ENCODE data around the gene PRKCH. TPM values are rescaled to one million over a fixed set of nuclear protein-coding genes. Genes with fewer than 3 reads are reported as not detected.

The PRKCH gene
- total RNA-seq, 4 donors from 2014 or later: 34.5 to 51.3 (median 45.0) TPM

- H3K9me3 ChIP-seq: no peaks in the 10 kb centered on the region
- no peaks in the 10 kb centered on the region for H3K27me3 ChIP-seq
- H3K27ac ChIP-seq: no peak overlapping the region
- no peaks in the 10 kb centered on the region for H3K36me3 ChIP-seq
- H3K4me1 ChIP-seq: peaks cover 0 to 8% (median 0%) of the 10 kb centered on the region in 3 donors
- 28 to 36% methylated on average over 3 of the region's 3 CpGs for WGBS, 2 donors
- no peak overlapping the region for H3K4me3 ChIP-seq
- TF ChIP-seq CTCF (IDR thresholded peaks at IDR 0.05): no peak
- TF ChIP-seq POLR2A (IDR thresholded peaks at IDR 0.05): no peak
- intact Hi-C loops (cut with DNase I): loop anchor here (10.0 kb wide), 2 partner anchors 159 to 539 kb away; no protein-coding TSS in a partner anchor
- DNase-seq: no peak
Observed at GRCh38 chr14:61296151-61296550, 25.2 kb upstream of the PRKCH start.

- H3K27me3 ChIP-seq: no peaks in the 10 kb centered on the region
- intact Hi-C loops (cut with DNase I): loop anchor here (10.0 kb wide), 2 partner anchors 158 to 538 kb away; no protein-coding TSS in a partner anchor
Observed at GRCh38 chr14:61296719-61297502, 24.5 kb upstream of the PRKCH start.

GRCh38 chr14:61297581-61297980 lies 23.8 kb upstream of the PRKCH start:
- Histone ChIP-seq H3K27me3 (no peaks in the 10 kb centered on the region), H3K27ac (no peak overlapping the region), H3K4me3 (no peak overlapping the region), H3K9me3 (no peaks in the 10 kb centered on the region), H3K4me1 (peaks cover 0 to 8% (median 0%) of the 10 kb centered on the region in 3 donors), H3K36me3 (no peaks in the 10 kb centered on the region)
- intact Hi-C loops (cut with DNase I): loop anchor here (10.0 kb wide), 2 partner anchors 157 to 537 kb away; no protein-coding TSS in a partner anchor
- 88% methylated on average over 5 to 6 of the region's 6 CpGs for WGBS, 2 donors
- no peak for TF ChIP-seq POLR2A (IDR thresholded peaks at IDR 0.05)
- TF ChIP-seq CTCF (IDR thresholded peaks at IDR 0.05): no peak
- DNase-seq: no peak

More at GRCh38 chr14:61296719-61297502, 24.5 kb upstream of the PRKCH start:
- DNase-seq: no peak
- H3K36me3 ChIP-seq: no peaks in the 10 kb centered on the region
- H3K27ac ChIP-seq: no peak overlapping the region
- peak in 5 of 6 experiments; percentile 44 to 77 (median 62) for TF ChIP-seq CTCF (IDR thresholded peaks at IDR 0.05)
- no peak for TF ChIP-seq POLR2A (IDR thresholded peaks at IDR 0.05)
- 26 to 29% methylated on average over 2 of the region's 2 CpGs for WGBS, 2 donors
- no peaks in the 10 kb centered on the region for H3K9me3 ChIP-seq
- H3K4me3 ChIP-seq: no peak overlapping the region
- H3K4me1 ChIP-seq: peaks cover 0 to 8% (median 0%) of the 10 kb centered on the region in 3 donors

GRCh38 chr14:61298824-61299223 lies 22.6 kb upstream of the PRKCH start:
- no peak for DNase-seq
- no peak overlapping the region for H3K4me3 ChIP-seq
- no peak for TF ChIP-seq CTCF (IDR thresholded peaks at IDR 0.05)
- no peak for TF ChIP-seq POLR2A (IDR thresholded peaks at IDR 0.05)
- H3K36me3 ChIP-seq: no peaks in the 10 kb centered on the region
- H3K27ac ChIP-seq: no peak overlapping the region
- no peaks in the 10 kb centered on the region for H3K27me3 ChIP-seq
- intact Hi-C loops (cut with DNase I): loop anchor here (10.0 kb wide), 2 partner anchors 156 to 536 kb away; no protein-coding TSS in a partner anchor
- WGBS, 2 donors: 43 to 55% methylated on average over 3 of the region's 3 CpGs
- H3K4me1 ChIP-seq: peaks cover 0 to 8% (median 0%) of the 10 kb centered on the region in 3 donors
- H3K9me3 ChIP-seq: no peaks in the 10 kb centered on the region

- Histone ChIP-seq H3K36me3 (no peaks in the 10 kb centered on the region), H3K9me3 (no peaks in the 10 kb centered on the region), H3K27me3 (no peaks in the 10 kb centered on the region), H3K4me3 (no peak overlapping the region), H3K27ac (no peak overlapping the region), H3K4me1 (peaks cover 0 to 8% (median 0%) of the 10 kb centered on the region in 3 donors)
- no peak for TF ChIP-seq POLR2A (IDR thresholded peaks at IDR 0.05)
- TF ChIP-seq CTCF (IDR thresholded peaks at IDR 0.05): no peak
- DNase-seq: no peak
- 35 to 52% methylated on average over 2 of the region's 2 CpGs for WGBS, 2 donors
- intact Hi-C loops (cut with DNase I): no loop called here
Observed at GRCh38 chr14:61300209-61300608, 21.2 kb upstream of the PRKCH start.

All from esophagus squamous epithelium (tissue), 5 donors.